Measurements from ENCODE around the gene SESN1. TPM values are rescaled to one million over a fixed set of nuclear protein-coding genes. Genes with fewer than 3 reads are reported as not detected.

Gene SESN1
- total RNA-seq, 1 donor from 2014 or later = 31.5 TPM

GRCh38 chr6:109025639-109026038, 69.0 kb downstream of the SESN1 start:
- DNase-seq = no peak

GRCh38 chr6:109024784-109025183, 69.9 kb downstream of the SESN1 start:
- no peak for DNase-seq

DNA sequence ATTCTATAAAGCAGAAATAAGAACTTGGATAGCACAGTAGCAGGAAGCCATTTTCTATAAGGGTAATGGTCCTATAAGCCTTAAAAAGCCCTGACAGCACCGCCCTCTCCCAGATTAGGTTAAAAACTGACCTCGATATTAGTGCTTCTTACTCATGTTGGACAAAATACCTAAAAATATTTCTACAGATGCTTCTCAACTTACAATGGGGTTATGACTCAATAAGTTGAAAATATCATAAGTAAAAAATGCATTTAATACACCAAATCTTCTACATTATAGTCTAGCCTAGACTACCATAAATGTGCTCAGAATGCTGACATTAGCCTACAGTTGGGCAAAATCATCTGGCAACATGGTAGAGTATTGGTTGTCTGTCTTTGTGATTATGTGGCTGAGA, 70.3 kb downstream of the SESN1 start:
- no peak for DNase-seq

DNA sequence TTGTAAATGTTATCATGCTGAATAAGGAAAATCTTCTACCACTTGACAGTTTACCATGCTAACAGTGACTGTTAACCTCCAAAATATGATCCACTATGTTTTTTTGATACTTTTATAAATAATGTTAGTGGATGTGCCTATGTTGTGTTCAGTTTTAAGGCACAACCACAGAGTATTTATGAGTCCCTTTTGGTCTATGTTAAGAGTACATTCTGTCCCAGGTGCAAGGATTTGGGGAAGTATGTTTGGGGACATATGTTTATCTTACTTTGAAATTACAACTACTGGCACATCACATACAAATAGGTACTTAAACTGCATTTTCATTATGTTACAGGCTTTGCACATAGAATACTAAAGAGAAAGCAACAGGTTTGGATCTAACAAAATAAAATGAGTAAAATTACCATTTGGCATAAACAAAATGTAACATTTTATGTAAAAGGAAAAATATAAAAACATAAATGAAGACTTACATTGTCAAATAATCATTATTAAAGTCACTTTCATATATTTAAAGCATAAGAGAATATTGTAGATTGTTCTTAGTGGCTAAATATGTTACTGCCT, 71.2 kb downstream of the SESN1 start:
- no peak for DNase-seq

- DNase-seq = no peak
Measured at GRCh38 chr6:109021870-109022269, 72.8 kb downstream of the SESN1 start.

- no peak for DNase-seq
Measured at GRCh38 chr6:109019911-109020310, 74.7 kb downstream of the SESN1 start.

GRCh38 chr6:109015176-109015575, 79.5 kb downstream of the SESN1 start:
- no peak for DNase-seq

- no peak for DNase-seq
Measured at GRCh38 chr6:109014606-109015005, 80.0 kb downstream of the SESN1 start.

DNA sequence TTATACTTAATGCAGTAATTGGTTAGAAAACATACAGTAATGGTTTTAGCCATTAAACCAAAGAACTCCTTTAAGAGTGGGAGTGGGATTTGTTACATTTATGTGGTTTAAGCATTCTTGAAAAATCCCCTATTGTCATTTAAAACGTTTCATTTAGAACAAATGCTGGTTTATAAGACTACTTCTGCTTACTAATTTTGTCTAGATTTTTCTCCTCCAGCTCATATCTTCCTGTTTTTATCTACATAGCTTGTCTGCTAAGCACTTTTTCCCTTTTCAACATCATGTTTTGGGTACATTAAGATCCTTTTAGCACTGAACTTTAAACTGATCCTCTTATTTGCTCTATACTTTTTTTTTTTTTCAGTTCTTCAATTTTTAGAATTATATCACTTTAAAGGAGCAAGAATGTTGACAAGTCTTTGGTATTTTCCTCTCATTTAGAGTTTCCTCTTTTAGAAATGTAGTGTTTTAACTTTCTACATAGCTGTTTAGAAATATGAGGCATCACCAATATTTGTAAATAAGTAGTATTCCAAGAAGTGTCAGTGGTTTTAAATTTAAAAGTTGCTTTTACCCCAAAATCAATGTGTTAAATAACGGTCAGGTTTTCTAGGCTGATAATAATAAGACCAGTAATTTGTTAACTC, 80.9 kb downstream of the SESN1 start:
- DNase-seq = no peak

GRCh38 chr6:109010705-109011102, 83.9 kb downstream of the SESN1 start:
- DNase-seq = no peak

DNA sequence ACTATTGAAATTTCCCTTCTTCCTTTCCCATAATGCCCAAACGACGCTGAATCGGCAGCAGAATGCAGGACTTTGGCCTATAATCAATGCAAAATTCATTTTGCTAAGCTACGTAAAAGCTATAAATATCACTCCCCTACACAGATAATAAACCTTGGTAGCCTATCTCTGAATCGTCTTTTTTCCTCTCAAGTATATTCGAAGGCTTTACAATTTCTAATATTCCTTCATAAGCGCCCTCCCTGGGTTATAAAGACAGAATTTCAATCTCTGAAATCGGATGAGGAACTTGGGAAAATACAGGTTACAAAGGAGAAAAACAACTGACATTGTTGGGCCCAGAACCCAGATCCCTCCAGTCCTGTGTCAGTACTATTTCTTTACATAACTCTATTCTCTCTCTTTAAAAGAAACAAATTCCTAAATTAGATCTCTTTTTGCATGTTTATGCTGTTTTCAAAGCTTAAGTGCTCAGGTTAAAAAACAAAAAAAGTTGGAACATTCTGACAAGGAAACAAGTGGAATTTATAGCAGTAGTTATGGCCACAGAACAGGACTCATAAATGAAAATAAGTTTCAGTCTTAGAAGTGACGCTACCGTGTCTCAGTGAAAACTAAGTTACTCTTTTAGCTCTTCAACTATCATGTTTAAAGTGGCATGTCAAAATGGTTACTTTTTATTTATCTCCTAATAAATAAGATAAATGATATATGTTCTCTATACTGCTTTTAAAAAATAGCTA, 84.5 kb downstream of the SESN1 start:
- DNase-seq = no peak

DNA sequence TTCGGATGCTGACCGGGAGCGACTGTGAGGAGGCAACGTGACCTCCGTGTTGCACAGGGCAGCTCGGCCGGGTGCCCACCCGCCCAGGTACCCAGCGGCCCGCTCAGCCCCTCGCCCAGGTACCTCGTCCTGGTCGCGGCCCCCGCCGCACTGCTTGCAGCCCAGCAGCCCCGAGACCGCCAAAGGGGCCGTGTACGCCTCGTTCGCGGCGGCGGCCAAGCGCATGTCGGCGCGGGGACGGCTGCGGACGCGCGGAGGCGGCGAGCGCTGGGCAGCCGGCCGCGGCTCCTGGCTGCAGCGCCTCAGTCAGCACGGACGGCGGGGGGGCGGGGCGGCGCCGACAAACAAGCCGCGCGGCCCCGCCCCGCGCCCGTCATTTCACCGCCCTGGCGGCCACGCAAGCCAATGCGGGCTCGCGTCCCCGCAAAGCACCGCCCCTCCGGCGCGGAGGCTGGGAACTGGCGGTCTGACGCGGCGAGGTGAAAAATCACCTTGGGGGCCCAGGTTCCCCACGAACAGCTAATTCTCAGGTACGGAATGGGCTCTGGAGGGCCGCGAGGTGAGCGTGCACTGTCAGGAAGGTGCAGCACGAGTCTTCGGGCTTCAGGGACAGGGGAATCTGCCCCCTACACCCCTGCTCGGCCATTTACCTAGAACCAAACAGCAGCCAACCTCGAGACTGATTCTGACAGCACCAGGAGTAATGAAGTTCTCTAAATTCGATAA, 85.2 kb downstream of the SESN1 start:
- DNase-seq = peak; percentile 94

- peak; percentile 63 for DNase-seq
Measured at GRCh38 chr6:109008537-109009235, 86.0 kb downstream of the SESN1 start.

DNA sequence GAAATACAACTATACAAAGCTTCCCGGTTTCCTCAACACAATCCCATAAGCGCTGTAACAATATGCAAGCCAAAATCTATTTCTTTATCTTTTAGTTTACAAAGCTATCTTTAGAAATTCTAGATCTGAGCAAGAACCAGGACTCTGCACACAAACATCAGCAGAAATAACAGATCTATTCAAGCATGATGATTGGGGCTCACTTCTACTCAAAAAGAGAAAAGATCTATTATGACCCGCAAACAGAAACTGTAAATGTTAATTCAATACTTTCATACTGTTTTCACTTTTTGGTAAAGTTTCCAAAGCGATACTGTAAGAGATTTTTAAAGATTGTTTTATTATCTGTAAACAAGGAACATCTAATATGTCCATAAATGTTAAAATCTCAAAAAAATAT, 86.6 kb downstream of the SESN1 start:
- DNase-seq = no peak

GRCh38 chr6:109007521-109007920, 87.1 kb downstream of the SESN1 start:
- DNase-seq = no peak

DNA sequence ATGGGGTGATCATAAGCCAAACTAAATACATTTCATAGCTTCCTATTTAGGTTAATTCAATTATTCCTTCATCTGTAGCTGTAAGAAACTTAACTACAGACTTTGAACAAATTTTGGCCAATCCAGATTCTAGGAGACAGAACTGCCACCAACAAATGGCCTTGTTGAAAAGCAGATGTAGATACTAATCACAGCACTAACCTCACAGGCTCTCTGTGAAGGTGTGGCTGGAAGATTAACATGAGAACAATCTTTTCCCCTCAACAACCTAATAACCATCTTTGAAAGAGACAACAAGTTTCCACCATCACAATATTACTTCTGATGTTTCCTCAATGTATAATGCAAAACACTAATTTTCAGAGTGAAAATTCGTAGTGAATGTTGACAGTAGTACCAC, 87.8 kb downstream of the SESN1 start:
- no peak for DNase-seq

- no peak for DNase-seq
Measured at GRCh38 chr6:109002882-109003281, 91.8 kb downstream of the SESN1 start.

GRCh38 chr6:109002051-109002697, 92.5 kb downstream of the SESN1 start:
- no peak for DNase-seq

DNA sequence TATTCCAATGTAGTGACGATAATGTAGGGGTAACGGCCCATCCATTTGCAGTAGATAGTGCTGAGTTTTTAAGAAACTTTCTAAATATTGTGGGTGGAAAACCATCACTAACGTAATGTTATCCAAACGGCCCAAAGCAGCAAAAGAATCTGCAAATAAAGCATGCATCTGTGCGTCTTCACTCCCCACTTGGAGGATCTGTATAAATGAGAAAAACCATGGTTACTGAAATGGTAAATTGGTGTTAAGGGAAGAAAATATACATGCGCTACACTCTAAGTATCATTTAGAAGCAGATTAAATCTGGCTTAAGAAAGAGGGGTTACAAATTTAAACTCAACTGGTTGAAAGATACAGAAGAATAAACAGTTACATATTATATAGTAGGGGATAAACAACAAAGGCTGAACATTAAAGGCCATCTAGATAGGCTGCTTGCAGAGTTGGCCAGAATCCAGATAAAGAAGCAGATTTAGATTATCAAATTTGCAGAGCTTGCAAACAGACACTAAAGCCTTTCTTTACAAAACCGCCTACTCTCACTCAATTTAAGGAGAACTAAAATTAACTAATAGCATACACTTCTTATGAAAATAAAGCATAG, 93.3 kb downstream of the SESN1 start:
- no peak for DNase-seq

- DNase-seq = no peak
Measured at GRCh38 chr6:109000289-109000688, 94.4 kb downstream of the SESN1 start.

GRCh38 chr6:108999428-108999827, 95.2 kb downstream of the SESN1 start:
- DNase-seq = no peak

DNA sequence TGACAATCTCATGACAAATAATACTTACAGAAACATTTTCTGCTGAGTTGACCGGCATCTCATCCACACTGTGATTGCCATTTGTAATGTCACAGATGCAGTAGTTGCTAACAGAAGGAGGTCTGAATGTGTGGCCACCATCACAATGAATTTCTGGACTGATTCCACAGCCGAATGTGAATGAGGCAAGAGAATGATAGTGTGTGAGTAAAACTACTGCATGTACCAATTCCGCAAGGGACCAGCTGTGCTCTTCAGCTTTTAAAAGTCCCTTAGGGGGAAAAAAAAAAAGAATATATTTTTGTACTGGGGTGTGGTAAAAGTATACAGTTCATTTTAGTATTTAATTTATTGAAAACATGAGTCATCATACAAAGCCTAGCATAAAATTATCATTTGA, 96.2 kb downstream of the SESN1 start:
- DNase-seq = no peak
